Transverse colon (tissue), 4 donors: ENCODE measurements around the gene CASP10. TPM values are rescaled to one million over a fixed set of nuclear protein-coding genes. Genes with fewer than 3 reads are reported as not detected.

Experiments used
- DNase-seq: peaks from one replicate; pipeline ENCODE4 v3.0.0-alpha.2; 2019
- H3K27ac ChIP-seq, 4 donors: fragments of 200-600 bp; sonication (generic); 2 replicates each; pipeline ENCODE4 v1.5.1; 2016 to 2018; ENCODE audit warnings: inconsistent platforms in 4 of 4
- H3K27me3 ChIP-seq: fragments of 200-600 bp; sonication (generic); 2 replicates; pipeline ENCODE4 v1.5.1; 2017; ENCODE audit warnings: inconsistent platforms
- H3K36me3 ChIP-seq, 4 donors: fragments of 200-600 bp; sonication (generic); 2 replicates each; pipeline ENCODE4 v1.5.1; 2017 to 2019; ENCODE audit warnings: inconsistent platforms in 4 of 4
- H3K4me1 ChIP-seq, 4 donors: fragments of 200-600 bp; sonication (generic); 2 replicates each; pipeline ENCODE4 v1.5.1; 2017 to 2020; ENCODE audit warnings: inconsistent platforms in 4 of 4
- H3K4me3 ChIP-seq, 4 donors: fragments of 200-600 bp; sonication (generic); 1 replicate in 1 of 4; 2 replicates in 3 of 4; pipeline versions ENCODE4 v1.5.1 to v1.6.1; 2017 to 2019; ENCODE audit warnings: inconsistent platforms in 4 of 4
- H3K9me3 ChIP-seq, 2 donors: fragments of 200-600 bp; sonication (generic); 2 replicates each; pipeline ENCODE4 v1.5.1; 2017 to 2019; ENCODE audit warnings: inconsistent platforms in 2 of 2
- EP300 ChIP-seq: sonication (generic); formaldehyde crosslinking; IDR thresholded peaks from one replicate; pipeline ENCODE4 v1.6.1; 2017; ENCODE audit warnings: antibody characterized with exemption, low read depth
- POLR2A ChIP-seq: fragments of 450-650 bp; IDR thresholded peaks from one replicate; pipeline ENCODE4 v1.6.1; 2016; ENCODE audit warnings: antibody characterized with exemption, mild to moderate bottlenecking, moderate library complexity
- POLR2AphosphoS5 ChIP-seq, 3 donors: sonication (generic); formaldehyde crosslinking; IDR thresholded peaks; one replicate each; pipeline ENCODE4 v1.6.1; 2016; ENCODE audit warnings: antibody characterized with exemption in 3 of 3
- WGBS, 2 donors: methylation state at CpG; one replicate each; pipeline ENCODE4 v1.1.5; 2018; ENCODE audit warnings: low coverage in 1 of 2; 5-methylcytosine and 5-hydroxymethylcytosine counted together
- in situ Hi-C, 4 donors: fragments of 200-750 bp; cut with MboI; loops; one replicate each; pipeline versions ENCODE4 v1.15.0 to v1.15.1; 2017; ENCODE audit warnings: low sequenced_read_pairs in 3 of 4, low pct_ligation_motif_present in 1 of 4, low pct_unique_long_range_greater_than_20kb in 1 of 4
- intact Hi-C: fragments of 100-400 bp; cut with DNase I; formaldehyde crosslinking; loops from one replicate; pipeline ENCODE4 v1.15.1; 2023; ENCODE audit warnings: low total_unique reads
- total RNA-seq, 4 donors: library from RNA; depleted of rRNA; stranded (reverse); fragments of >200 nt; gene quantifications; one replicate each; pipeline ENCODE4 v1.1.0, GENCODE V29; 2016
- TF ChIP-seq, protein P1 (sequence below), 5 experiments: fragments of 200-600 bp in 3 of 5; fragments of 450-650 bp in 2 of 5; sonication (generic) in 3 of 5; IDR thresholded peaks; 1 replicate in 2 of 5; 2 replicates in 3 of 5; pipeline ENCODE4 v1.5.1; 2016 to 2017; ENCODE audit warnings: antibody characterized with exemption in 5 of 5, inconsistent platforms in 3 of 5, mild to moderate bottlenecking in 2 of 5, moderate library complexity in 1 of 5

Gene CASP10
- total RNA-seq, 4 donors from 2014 or later, result 4.8 to 68.4 (median 38.1) TPM

DNA sequence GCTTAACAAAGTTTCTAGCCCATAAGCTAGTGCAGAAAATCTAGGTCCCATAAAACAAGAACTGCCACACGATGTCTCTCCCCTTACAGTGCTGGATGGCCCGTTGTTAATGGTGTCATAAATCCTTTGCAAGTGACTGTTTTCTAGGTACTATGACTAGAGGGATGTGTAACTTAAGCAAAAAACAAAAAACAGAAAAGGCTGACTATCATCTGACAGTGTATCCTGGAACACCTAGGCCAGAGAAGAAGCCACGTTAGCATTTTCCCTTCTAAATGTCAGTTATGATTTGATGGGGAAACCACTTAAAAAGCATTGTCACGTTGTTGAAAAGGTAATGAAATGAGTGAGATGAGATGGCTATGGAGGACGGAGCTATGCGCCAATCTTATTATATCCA, 79.8 kb downstream of the CASP10 start:
- H3K27me3 ChIP-seq, result no peaks in the 10 kb centered on the region
- in situ Hi-C loops (no loop called here), intact Hi-C loops (no loop called here)
- WGBS, 2 donors, result 50% methylated on average over 5 to 6 of the region's 6 CpGs
- no peaks in the 10 kb centered on the region for H3K9me3 ChIP-seq
- TF ChIP-seq, protein P1, sequence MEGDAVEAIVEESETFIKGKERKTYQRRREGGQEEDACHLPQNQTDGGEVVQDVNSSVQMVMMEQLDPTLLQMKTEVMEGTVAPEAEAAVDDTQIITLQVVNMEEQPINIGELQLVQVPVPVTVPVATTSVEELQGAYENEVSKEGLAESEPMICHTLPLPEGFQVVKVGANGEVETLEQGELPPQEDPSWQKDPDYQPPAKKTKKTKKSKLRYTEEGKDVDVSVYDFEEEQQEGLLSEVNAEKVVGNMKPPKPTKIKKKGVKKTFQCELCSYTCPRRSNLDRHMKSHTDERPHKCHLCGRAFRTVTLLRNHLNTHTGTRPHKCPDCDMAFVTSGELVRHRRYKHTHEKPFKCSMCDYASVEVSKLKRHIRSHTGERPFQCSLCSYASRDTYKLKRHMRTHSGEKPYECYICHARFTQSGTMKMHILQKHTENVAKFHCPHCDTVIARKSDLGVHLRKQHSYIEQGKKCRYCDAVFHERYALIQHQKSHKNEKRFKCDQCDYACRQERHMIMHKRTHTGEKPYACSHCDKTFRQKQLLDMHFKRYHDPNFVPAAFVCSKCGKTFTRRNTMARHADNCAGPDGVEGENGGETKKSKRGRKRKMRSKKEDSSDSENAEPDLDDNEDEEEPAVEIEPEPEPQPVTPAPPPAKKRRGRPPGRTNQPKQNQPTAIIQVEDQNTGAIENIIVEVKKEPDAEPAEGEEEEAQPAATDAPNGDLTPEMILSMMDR (IDR thresholded peaks at IDR 0.05), result no peak
- TF ChIP-seq POLR2AphosphoS5 (IDR thresholded peaks at IDR 0.05) (no peak), EP300 (no peak), POLR2A (no peak)
- no peak overlapping the region for H3K4me3 ChIP-seq
- DNase-seq, result no peak
- H3K36me3 ChIP-seq, result peaks cover 0 to 7% (median under 1%) of the 10 kb centered on the region in 4 donors
- H3K4me1 ChIP-seq, result peaks cover 7 to 44% (median 17%) of the 10 kb centered on the region in 4 donors
- no peak overlapping the region for H3K27ac ChIP-seq

DNA sequence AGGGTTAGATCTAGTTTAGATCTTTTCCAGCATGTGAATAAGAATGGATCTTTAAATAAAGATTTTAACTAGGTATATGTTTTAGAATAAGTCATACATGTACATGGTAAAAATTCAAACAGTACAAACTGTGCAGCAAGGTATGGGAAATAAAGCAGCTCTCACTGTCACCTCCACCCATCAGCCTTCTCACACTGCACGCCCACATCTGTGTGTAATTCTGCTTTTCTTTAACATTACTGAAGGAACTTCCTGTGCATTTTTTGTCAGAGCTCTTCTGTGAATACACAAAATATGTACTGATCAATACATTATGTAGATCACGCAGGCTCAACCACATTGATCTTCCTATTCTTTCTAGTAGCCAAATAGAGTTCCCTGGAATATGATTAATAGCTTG, 80.8 kb downstream of the CASP10 start:
- Histone ChIP-seq H3K27me3 (no peaks in the 10 kb centered on the region), H3K4me3 (no peak overlapping the region), H3K9me3 (no peaks in the 10 kb centered on the region), H3K4me1 (peaks cover 7 to 41% (median 17%) of the 10 kb centered on the region in 4 donors), H3K27ac (no peak overlapping the region), H3K36me3 (peaks cover 0 to 11% (median 4%) of the 10 kb centered on the region in 4 donors)
- in situ Hi-C loops, result no loop called here
- DNase-seq, result no peak
- no peak for TF ChIP-seq EP300
- TF ChIP-seq POLR2A, result no peak
- TF ChIP-seq POLR2AphosphoS5 (IDR thresholded peaks at IDR 0.05), result no peak
- TF ChIP-seq, protein P1 (IDR thresholded peaks at IDR 0.05), result no peak
- WGBS, 2 donors, result 69 to 83% methylated on average over 2 of the region's 2 CpGs
- intact Hi-C loops, result no loop called here

DNA sequence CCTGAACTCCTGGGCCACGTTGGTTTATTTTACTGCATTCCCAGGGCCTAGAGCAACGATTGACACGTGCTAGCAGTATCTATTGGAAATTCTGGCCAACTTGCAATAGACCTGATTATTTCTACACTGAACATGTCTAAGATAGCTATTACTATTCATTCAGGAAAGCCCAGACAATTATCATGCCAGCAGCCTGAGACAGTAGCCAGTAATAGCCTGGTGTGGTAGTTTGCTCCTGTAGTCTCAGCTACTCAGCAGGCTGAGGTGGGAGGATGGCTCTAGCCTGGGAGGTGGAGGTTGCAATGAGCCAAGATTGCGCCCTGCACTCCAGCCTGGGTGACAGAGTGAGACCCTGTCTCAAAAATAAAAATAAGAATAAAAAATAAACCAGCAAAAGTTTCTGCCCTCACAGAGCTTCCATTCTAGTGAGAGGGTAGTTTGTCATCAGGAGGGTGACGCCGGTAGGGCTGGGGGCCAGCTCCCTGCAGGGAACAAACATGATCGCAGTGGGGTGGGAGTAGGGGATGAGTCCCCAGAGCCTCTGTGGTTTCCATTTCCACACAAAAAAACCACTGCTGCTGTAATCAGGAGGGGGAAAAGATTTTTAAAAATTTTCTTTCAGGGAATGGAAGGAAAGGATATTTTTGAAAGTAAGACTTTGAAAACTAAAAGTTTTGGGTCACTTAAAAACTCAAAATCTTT, 81.7 kb downstream of the CASP10 start:
- Histone ChIP-seq H3K4me1 (peaks cover 7 to 33% (median 10%) of the 10 kb centered on the region in 4 donors), H3K27me3 (no peaks in the 10 kb centered on the region), H3K27ac (no peak overlapping the region), H3K9me3 (no peaks in the 10 kb centered on the region), H3K36me3 (peaks cover 0 to 11% (median 4%) of the 10 kb centered on the region in 4 donors), H3K4me3 (no peak overlapping the region)
- TF ChIP-seq EP300 (no peak), POLR2AphosphoS5 (IDR thresholded peaks at IDR 0.05) (no peak), POLR2A (no peak)
- TF ChIP-seq, protein P1 (IDR thresholded peaks at IDR 0.05), result no peak
- no peak for DNase-seq
- intact Hi-C loops, result no loop called here
- WGBS, 2 donors, result 92 to 96% methylated on average over 7 of the region's 7 CpGs
- in situ Hi-C loops, result no loop called here

DNA sequence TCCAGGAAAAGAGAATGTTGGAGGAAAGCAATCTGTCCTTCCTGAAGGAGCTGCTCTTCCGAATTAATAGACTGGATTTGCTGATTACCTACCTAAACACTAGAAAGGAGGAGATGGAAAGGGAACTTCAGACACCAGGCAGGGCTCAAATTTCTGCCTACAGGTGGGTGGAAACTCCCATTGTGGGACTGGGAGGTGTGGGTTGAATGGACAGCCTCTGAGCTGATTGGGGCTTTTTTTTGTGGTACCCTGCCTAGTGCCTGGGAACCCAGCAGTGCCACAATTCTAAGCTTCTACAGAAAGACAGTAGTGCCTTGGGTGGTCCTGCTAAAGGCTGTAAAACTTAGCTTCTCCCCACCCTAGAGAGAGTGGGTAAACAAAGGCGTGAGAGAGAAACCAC, 83.7 kb downstream of the CASP10 start:
- peaks cover 4 to 16% (median 6%) of the 10 kb centered on the region in 4 donors for H3K4me1 ChIP-seq
- no peak overlapping the region for H3K27ac ChIP-seq
- WGBS, 2 donors, result 89 to 100% methylated on average over 1 to 2 of the region's 2 CpGs
- no peaks in the 10 kb centered on the region for H3K9me3 ChIP-seq
- DNase-seq, result no peak
- intact Hi-C loops, result no loop called here
- H3K4me3 ChIP-seq, result no peak overlapping the region
- in situ Hi-C loops, result no loop called here
- no peaks in the 10 kb centered on the region for H3K27me3 ChIP-seq
- no peak for TF ChIP-seq EP300
- peaks cover 0 to 17% (median 4%) of the 10 kb centered on the region in 4 donors for H3K36me3 ChIP-seq
